T-helper 17 cell (primary cell): ENCODE measurements around the gene CDHR1. TPM values are rescaled to one million over a fixed set of nuclear protein-coding genes. Genes with fewer than 3 reads are reported as not detected.
A peak's percentile ranks its signal among the peaks of the same experiment; 100 is the strongest.

Source experiments
- ATAC-seq: fragments of 150-1000 bp; cut with Tn5 transposase; 2 replicates; pipeline ENCODE4 v1.10.0; 2021; ENCODE audit warnings: mild to moderate bottlenecking, moderate library complexity
- DNase-seq, 3 donors: peaks; one replicate each; pipeline versions ENCODE4 v3.0.0 to v3.0.0-alpha.2; 2020 to 2021
- H3K9me3 ChIP-seq: one replicate; pipeline ENCODE4 v1.7.0; 2013; ENCODE audit warnings: low read length, mild to moderate bottlenecking; ENCODE audit not compliant: control insufficient read depth, poor library complexity, severe bottlenecking
- H3K27ac Mint-ChIP-seq: one replicate; pipeline ENCODE4 v1.8.0; 2022; ENCODE audit warnings: mild to moderate bottlenecking, moderate library complexity, mixed read lengths
- H3K27me3 Mint-ChIP-seq: one replicate; pipeline ENCODE4 v1.8.0; 2022; ENCODE audit warnings: mixed read lengths
- H3K36me3 Mint-ChIP-seq: one replicate; pipeline ENCODE4 v1.8.0; 2022; ENCODE audit warnings: low read depth, mixed read lengths
- H3K4me1 Mint-ChIP-seq: one replicate; pipeline ENCODE4 v1.8.0; 2022; ENCODE audit warnings: mild to moderate bottlenecking, mixed read lengths
- H3K4me3 Mint-ChIP-seq: one replicate; pipeline ENCODE4 v1.8.0; 2022; ENCODE audit warnings: mild to moderate bottlenecking, moderate library complexity, mixed read lengths
- total RNA-seq, 4 donors: library from RNA in 2 of 4; stranded (reverse) in 2 of 4; gene quantifications; one replicate each; pipeline ENCODE4 v1.2.3 and lab custom pipeline; 2022 to 2026

Gene CDHR1
- total RNA-seq, 2 donors from 2014 or later = 0.12 to 0.73 TPM

GRCh38 chr10:84196941-84197340 lies 2.6 kb downstream of the CDHR1 start:
- Mint-ChIP-seq H3K27me3 (peaks cover 51% of the 10 kb centered on the region), H3K27ac (no peak overlapping the region)
- no peak for DNase-seq

GRCh38 chr10:84197643-84198042 lies 3.3 kb downstream of the CDHR1 start:
- ATAC-seq (no peak), DNase-seq (no peak)
- H3K9me3 ChIP-seq = no peaks in the 10 kb centered on the region
- no peak overlapping the region for H3K27ac Mint-ChIP-seq
- peaks cover 7% of the 10 kb centered on the region for H3K4me1 Mint-ChIP-seq
- H3K27me3 Mint-ChIP-seq = peaks cover 54% of the 10 kb centered on the region
- H3K36me3 Mint-ChIP-seq = peaks cover 8% of the 10 kb centered on the region
- H3K4me3 Mint-ChIP-seq = no peak overlapping the region

More at GRCh38 chr10:84196941-84197340, 2.6 kb downstream of the CDHR1 start:
- no peaks in the 10 kb centered on the region for H3K9me3 ChIP-seq
- H3K4me1 Mint-ChIP-seq = peaks cover 9% of the 10 kb centered on the region
- H3K36me3 Mint-ChIP-seq = peaks cover 8% of the 10 kb centered on the region
- no peak for ATAC-seq
- H3K4me3 Mint-ChIP-seq = no peak overlapping the region

- Mint-ChIP-seq H3K27ac (peak overlapping the region; percentile 56), H3K27me3 (peaks cover 53% of the 10 kb centered on the region), H3K4me3 (no peak overlapping the region), H3K4me1 (peaks cover 7% of the 10 kb centered on the region), H3K36me3 (peaks cover 8% of the 10 kb centered on the region)
- DNase-seq (no peak), ATAC-seq (no peak)
- H3K9me3 ChIP-seq = no peaks in the 10 kb centered on the region
These were observed 4.0 kb downstream of the CDHR1 start for GRCh38 chr10:84198206-84198915.

GRCh38 chr10:84200537-84201243 lies 6.4 kb downstream of the CDHR1 start:
- no peak overlapping the region for H3K4me3 Mint-ChIP-seq
- H3K27me3 Mint-ChIP-seq = peaks cover 42% of the 10 kb centered on the region
- ATAC-seq (no peak), DNase-seq (no peak)
- peaks cover 8% of the 10 kb centered on the region for H3K36me3 Mint-ChIP-seq
- peaks cover 7% of the 10 kb centered on the region for H3K4me1 Mint-ChIP-seq
- H3K27ac Mint-ChIP-seq = no peak overlapping the region
- no peaks in the 10 kb centered on the region for H3K9me3 ChIP-seq

GRCh38 chr10:84201244-84201606 lies 6.9 kb downstream of the CDHR1 start:
- Mint-ChIP-seq H3K36me3 (peaks cover 8% of the 10 kb centered on the region), H3K4me1 (peaks cover 7% of the 10 kb centered on the region), H3K4me3 (no peak overlapping the region), H3K27me3 (peaks cover 36% of the 10 kb centered on the region), H3K27ac (no peak overlapping the region)
- DNase-seq (no peak), ATAC-seq (no peak)
- H3K9me3 ChIP-seq = no peaks in the 10 kb centered on the region

- Mint-ChIP-seq H3K27me3 (peaks cover 36% of the 10 kb centered on the region), H3K4me3 (no peak overlapping the region), H3K27ac (no peak overlapping the region), H3K36me3 (peaks cover 8% of the 10 kb centered on the region), H3K4me1 (peaks cover 7% of the 10 kb centered on the region)
- no peak for ATAC-seq
- no peak for DNase-seq
- no peaks in the 10 kb centered on the region for H3K9me3 ChIP-seq
These were observed 7.3 kb downstream of the CDHR1 start for GRCh38 chr10:84201682-84202081.

- H3K36me3 Mint-ChIP-seq = peaks cover 13% of the 10 kb centered on the region
- peaks cover 7% of the 10 kb centered on the region for H3K4me1 Mint-ChIP-seq
- peaks cover 36% of the 10 kb centered on the region for H3K27me3 Mint-ChIP-seq
- H3K27ac Mint-ChIP-seq = no peak overlapping the region
- ATAC-seq = no peak
- H3K4me3 Mint-ChIP-seq = no peak overlapping the region
- no peak for DNase-seq
- no peaks in the 10 kb centered on the region for H3K9me3 ChIP-seq
These were observed 8.0 kb downstream of the CDHR1 start for GRCh38 chr10:84202349-84202748.

GRCh38 chr10:84204122-84204521 lies 9.8 kb downstream of the CDHR1 start:
- Mint-ChIP-seq H3K4me3 (no peak overlapping the region), H3K4me1 (peaks cover 3% of the 10 kb centered on the region), H3K27ac (no peak overlapping the region), H3K27me3 (peaks cover 39% of the 10 kb centered on the region), H3K36me3 (peaks cover 6% of the 10 kb centered on the region)
- ATAC-seq (no peak), DNase-seq (no peak)
- no peaks in the 10 kb centered on the region for H3K9me3 ChIP-seq

- peaks cover 3% of the 10 kb centered on the region for H3K4me1 Mint-ChIP-seq
- H3K9me3 ChIP-seq = no peaks in the 10 kb centered on the region
- peaks cover 40% of the 10 kb centered on the region for H3K27me3 Mint-ChIP-seq
- H3K4me3 Mint-ChIP-seq = no peak overlapping the region
- peaks cover 6% of the 10 kb centered on the region for H3K36me3 Mint-ChIP-seq
- no peak overlapping the region for H3K27ac Mint-ChIP-seq
- DNase-seq = no peak
- ATAC-seq = no peak
These were observed 10.3 kb downstream of the CDHR1 start for GRCh38 chr10:84204610-84205009.

- peaks cover 2% of the 10 kb centered on the region for H3K4me1 Mint-ChIP-seq
- H3K9me3 ChIP-seq = no peaks in the 10 kb centered on the region
- H3K4me3 Mint-ChIP-seq = no peak overlapping the region
- DNase-seq (peak in 1 of 3 donors; percentile 50), ATAC-seq (peak; percentile 86)
- no peak overlapping the region for H3K27ac Mint-ChIP-seq
- peaks cover 6% of the 10 kb centered on the region for H3K36me3 Mint-ChIP-seq
- peaks cover 39% of the 10 kb centered on the region for H3K27me3 Mint-ChIP-seq
These were observed 10.9 kb downstream of the CDHR1 start for GRCh38 chr10:84205049-84205852.

GRCh38 chr10:84205853-84206525 lies 11.7 kb downstream of the CDHR1 start:
- DNase-seq (no peak), ATAC-seq (no peak)
- H3K9me3 ChIP-seq = no peaks in the 10 kb centered on the region
- H3K27ac Mint-ChIP-seq = no peak overlapping the region
- no peak overlapping the region for H3K4me3 Mint-ChIP-seq
- peaks cover 35% of the 10 kb centered on the region for H3K27me3 Mint-ChIP-seq
- peaks cover 6% of the 10 kb centered on the region for H3K36me3 Mint-ChIP-seq
- H3K4me1 Mint-ChIP-seq = no peaks in the 10 kb centered on the region

GRCh38 chr10:84208023-84208422 lies 13.7 kb downstream of the CDHR1 start:
- H3K9me3 ChIP-seq = no peaks in the 10 kb centered on the region
- DNase-seq = no peak
- Mint-ChIP-seq H3K4me3 (no peak overlapping the region), H3K27ac (no peak overlapping the region), H3K4me1 (no peaks in the 10 kb centered on the region), H3K36me3 (peaks cover 8% of the 10 kb centered on the region), H3K27me3 (peaks cover 43% of the 10 kb centered on the region)
- ATAC-seq = no peak

- no peak overlapping the region for H3K4me3 Mint-ChIP-seq
- H3K27me3 Mint-ChIP-seq = peaks cover 52% of the 10 kb centered on the region
- no peak overlapping the region for H3K27ac Mint-ChIP-seq
- no peak for DNase-seq
- ATAC-seq = no peak
- peaks cover 5% of the 10 kb centered on the region for H3K4me1 Mint-ChIP-seq
- H3K9me3 ChIP-seq = no peaks in the 10 kb centered on the region
- peaks cover 8% of the 10 kb centered on the region for H3K36me3 Mint-ChIP-seq
These were observed 17.2 kb downstream of the CDHR1 start for GRCh38 chr10:84211566-84211965.
